Upper lobe of left lung (tissue), 6 donors: ENCODE measurements around the gene TP73. TPM values are rescaled to one million over a fixed set of nuclear protein-coding genes. Genes with fewer than 3 reads are reported as not detected.
A peak's percentile ranks its signal among the peaks of the same experiment; 100 is the strongest.

Source experiments
- ATAC-seq, 2 donors: fragments of 200-7000 bp; cut with Tn5 transposase; one replicate each; pipeline ENCODE4 v1.9.1; 2022; ENCODE audit warnings: mild to moderate bottlenecking in 2 of 2, moderate library complexity in 2 of 2; ENCODE audit not compliant: low FRiP score in 2 of 2
- DNase-seq, 2 donors: peaks; one replicate each; pipeline ENCODE4 v3.0.0-alpha.2; 2019 to 2020
- H3K27ac ChIP-seq, 4 donors: fragments of 200-600 bp; sonication (generic); one replicate each; pipeline ENCODE4 v1.5.1; 2016 to 2019
- H3K27me3 ChIP-seq, 4 donors: fragments of 200-600 bp; sonication (generic); one replicate each; pipeline ENCODE4 v1.5.1; 2017 to 2019
- H3K36me3 ChIP-seq, 4 donors: fragments of 200-600 bp; sonication (generic); one replicate each; pipeline ENCODE4 v1.5.1; 2016 to 2019
- H3K4me1 ChIP-seq, 4 donors: fragments of 200-600 bp; sonication (generic); one replicate each; pipeline ENCODE4 v1.5.1; 2018 to 2019
- H3K4me3 ChIP-seq, 4 donors: fragments of 200-600 bp; sonication (generic); one replicate each; pipeline ENCODE4 v1.5.1; 2017 to 2019; ENCODE audit warnings: mild to moderate bottlenecking in 2 of 4, moderate library complexity in 1 of 4
- H3K9me3 ChIP-seq, 4 donors: fragments of 200-600 bp; sonication (generic); one replicate each; pipeline ENCODE4 v1.5.1; 2018 to 2019
- EP300 ChIP-seq, 4 donors: sonication (generic); formaldehyde crosslinking; IDR thresholded peaks; one replicate each; pipeline ENCODE4 v1.5.1; 2017; ENCODE audit warnings: antibody characterized with exemption in 4 of 4, control low read depth in 2 of 4
- POLR2A ChIP-seq, 4 donors: fragments of 450-650 bp; IDR thresholded peaks; one replicate each; pipeline ENCODE4 v1.5.1; 2016 to 2017; ENCODE audit warnings: antibody characterized with exemption in 4 of 4, mild to moderate bottlenecking in 2 of 4
- POLR2AphosphoS5 ChIP-seq, 2 donors: sonication (generic); formaldehyde crosslinking; IDR thresholded peaks; one replicate each; pipeline ENCODE4 v1.5.1; 2017; ENCODE audit warnings: antibody characterized with exemption in 2 of 2
- WGBS, 2 donors: methylation state at CpG; one replicate each; pipeline ENCODE4 v1.1.5; 2017 to 2018; 5-methylcytosine and 5-hydroxymethylcytosine counted together
- total RNA-seq, 6 donors: library from RNA; depleted of rRNA in 4 of 6; stranded (reverse); fragments of >200 nt in 4 of 6; gene quantifications; one replicate each; pipeline versions ENCODE4 v1.1.0 to v1.2.1, GENCODE V29; 2016 to 2021
- TF ChIP-seq, protein P1 (sequence below), 6 experiments: fragments of 450-650 bp in 4 of 6; fragments of 200-600 bp in 2 of 6; sonication (generic) in 2 of 6; IDR thresholded peaks; one replicate each; pipeline ENCODE4 v1.5.1; 2016 to 2019; ENCODE audit warnings: antibody characterized with exemption in 6 of 6
- donor health status: DM: no; HTN: no; CAD: no; lungs with moderate emphysema.
- donor health status: DM: no; HTN: yes; CAD: no; lungs with severe emphysema.

Gene TP73
- total RNA-seq, 6 donors from 2014 or later, result 0.77 to 9.8 (median 4.1) TPM

DNA sequence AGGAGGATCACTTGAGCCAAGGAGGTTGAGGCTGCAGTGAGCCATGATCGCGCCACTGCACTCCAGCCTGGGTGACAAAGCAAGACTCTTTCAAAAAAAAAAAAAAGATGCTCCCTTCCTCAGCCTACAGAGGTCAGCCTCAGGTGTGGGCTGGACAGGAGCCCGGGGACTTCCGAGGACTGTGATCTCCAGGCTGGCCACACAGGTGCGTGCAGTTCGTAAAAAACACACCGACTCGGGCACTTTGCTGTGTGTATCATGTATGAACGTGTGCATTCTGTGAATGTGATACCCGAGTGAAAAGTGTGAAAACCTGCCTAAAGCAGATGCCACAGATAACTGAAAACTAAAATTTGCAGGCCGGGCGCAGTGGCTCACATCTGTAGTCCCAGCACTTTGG, 91.5 kb downstream of the TP73 start:
- H3K27ac ChIP-seq, result no peak overlapping the region
- no peak overlapping the region for H3K4me3 ChIP-seq
- peaks cover 11 to 34% (median 20%) of the 10 kb centered on the region in 4 donors for H3K4me1 ChIP-seq
- WGBS, 2 donors, result 95 to 97% methylated on average over 12 of the region's 12 CpGs
- H3K9me3 ChIP-seq, result no peaks in the 10 kb centered on the region
- no peaks in the 10 kb centered on the region for H3K27me3 ChIP-seq
- ATAC-seq, result no peak
- TF ChIP-seq POLR2AphosphoS5 (IDR thresholded peaks at IDR 0.05) (no peak), EP300 (IDR thresholded peaks at IDR 0.05) (no peak), POLR2A (IDR thresholded peaks at IDR 0.05) (no peak)
- TF ChIP-seq, protein P1, sequence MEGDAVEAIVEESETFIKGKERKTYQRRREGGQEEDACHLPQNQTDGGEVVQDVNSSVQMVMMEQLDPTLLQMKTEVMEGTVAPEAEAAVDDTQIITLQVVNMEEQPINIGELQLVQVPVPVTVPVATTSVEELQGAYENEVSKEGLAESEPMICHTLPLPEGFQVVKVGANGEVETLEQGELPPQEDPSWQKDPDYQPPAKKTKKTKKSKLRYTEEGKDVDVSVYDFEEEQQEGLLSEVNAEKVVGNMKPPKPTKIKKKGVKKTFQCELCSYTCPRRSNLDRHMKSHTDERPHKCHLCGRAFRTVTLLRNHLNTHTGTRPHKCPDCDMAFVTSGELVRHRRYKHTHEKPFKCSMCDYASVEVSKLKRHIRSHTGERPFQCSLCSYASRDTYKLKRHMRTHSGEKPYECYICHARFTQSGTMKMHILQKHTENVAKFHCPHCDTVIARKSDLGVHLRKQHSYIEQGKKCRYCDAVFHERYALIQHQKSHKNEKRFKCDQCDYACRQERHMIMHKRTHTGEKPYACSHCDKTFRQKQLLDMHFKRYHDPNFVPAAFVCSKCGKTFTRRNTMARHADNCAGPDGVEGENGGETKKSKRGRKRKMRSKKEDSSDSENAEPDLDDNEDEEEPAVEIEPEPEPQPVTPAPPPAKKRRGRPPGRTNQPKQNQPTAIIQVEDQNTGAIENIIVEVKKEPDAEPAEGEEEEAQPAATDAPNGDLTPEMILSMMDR (IDR thresholded peaks at IDR 0.05), result no peak
- DNase-seq, result no peak
- H3K36me3 ChIP-seq, result peaks cover 0 to 43% (median 19%) of the 10 kb centered on the region in 4 donors

DNA sequence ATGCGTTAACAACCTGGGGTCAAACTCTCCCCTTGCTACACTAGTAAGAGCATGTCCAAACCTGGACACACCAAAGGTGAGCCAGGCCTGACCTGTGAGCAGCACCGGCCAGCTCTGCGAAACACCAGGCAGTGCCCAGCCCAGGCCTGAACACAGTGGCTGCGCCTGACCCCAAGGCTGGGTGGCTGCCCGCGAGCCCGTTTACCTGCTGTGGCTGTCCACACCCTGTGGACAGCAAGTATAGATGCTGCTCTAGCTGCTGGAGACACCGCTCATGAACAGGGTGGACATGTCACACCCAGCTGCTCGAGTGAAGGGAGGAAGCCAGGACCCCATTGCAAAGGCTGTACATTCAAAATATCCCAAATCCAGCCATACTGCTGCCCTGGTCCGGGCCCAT, 92.3 kb downstream of the TP73 start:
- DNase-seq (no peak), ATAC-seq (no peak)
- Histone ChIP-seq H3K36me3 (peaks cover 0 to 34% (median 16%) of the 10 kb centered on the region in 4 donors), H3K9me3 (no peaks in the 10 kb centered on the region), H3K27me3 (no peaks in the 10 kb centered on the region), H3K27ac (no peak overlapping the region), H3K4me1 (peaks cover 11 to 34% (median 20%) of the 10 kb centered on the region in 4 donors), H3K4me3 (no peak overlapping the region)
- TF ChIP-seq POLR2A (IDR thresholded peaks at IDR 0.05), result no peak
- TF ChIP-seq POLR2AphosphoS5 (IDR thresholded peaks at IDR 0.05), result no peak
- TF ChIP-seq, protein P1 (IDR thresholded peaks at IDR 0.05), result no peak
- no peak for TF ChIP-seq EP300 (IDR thresholded peaks at IDR 0.05)
- WGBS, 2 donors, result 98 to 100% methylated on average over 1 to 10 of the region's 10 CpGs

DNA sequence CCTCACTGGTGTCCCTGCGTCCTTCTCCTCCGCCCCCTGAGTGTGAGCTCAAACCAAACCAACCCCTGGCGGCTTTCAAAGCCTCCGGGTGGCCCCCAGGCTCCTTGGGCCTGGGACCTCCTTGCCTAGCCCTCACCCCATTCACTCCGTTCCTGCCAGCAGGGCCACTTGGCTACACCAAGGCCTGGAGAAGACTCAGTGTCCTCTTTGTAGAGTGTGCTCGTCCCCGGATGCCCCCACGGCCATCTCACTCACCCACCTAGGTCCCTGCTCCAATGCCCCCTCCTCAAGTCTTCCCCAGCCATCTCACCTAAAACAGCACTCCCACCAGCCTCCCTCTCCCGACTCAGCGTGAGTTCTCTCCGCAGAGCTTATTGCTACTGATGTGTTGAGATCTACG, 92.8 kb downstream of the TP73 start:
- ATAC-seq, result no peak
- H3K36me3 ChIP-seq, result peaks cover 0 to 30% (median 16%) of the 10 kb centered on the region in 4 donors

DNA sequence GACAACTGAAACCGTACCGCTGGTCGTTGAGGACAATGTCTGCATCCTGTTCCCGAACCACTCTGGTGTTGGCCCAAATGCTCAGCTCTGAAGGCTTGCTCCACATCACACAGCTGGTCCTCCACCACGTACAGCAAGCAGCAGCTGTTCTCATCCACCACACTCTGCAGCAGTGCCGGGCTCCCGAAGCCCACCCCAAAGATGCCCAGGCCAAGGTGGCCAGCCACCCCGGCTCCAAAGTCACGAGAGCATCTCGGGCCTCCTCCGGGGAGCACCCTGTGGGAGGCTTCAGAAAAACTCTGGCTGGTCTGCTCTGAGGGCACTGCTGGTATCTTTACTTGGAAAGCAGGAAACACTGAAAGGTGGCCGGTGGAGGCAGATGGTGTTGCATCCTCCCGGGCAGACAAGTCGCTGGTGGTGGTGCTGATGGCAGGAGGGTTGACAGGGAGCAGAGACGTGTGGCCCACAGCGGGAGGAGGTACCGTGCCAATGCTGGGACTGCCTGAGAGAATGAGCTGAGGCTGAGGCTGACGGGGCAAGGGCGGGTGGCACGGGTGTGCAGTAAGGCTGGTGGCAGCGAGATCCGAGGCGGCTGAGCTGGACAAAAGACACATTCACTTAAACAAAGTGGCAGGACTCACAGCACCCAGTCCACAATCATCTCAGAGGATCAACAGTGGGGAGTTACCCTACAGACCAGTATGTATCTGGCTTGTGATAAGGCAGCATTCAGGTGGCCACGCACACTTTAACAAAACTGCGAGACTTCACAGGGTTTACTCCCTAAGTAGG, 93.5 kb downstream of the TP73 start:
- no peak overlapping the region for H3K27ac ChIP-seq
- 85 to 86% methylated on average over 19 to 25 of the region's 25 CpGs for WGBS, 2 donors
- TF ChIP-seq POLR2A (IDR thresholded peaks at IDR 0.05) (no peak), POLR2AphosphoS5 (IDR thresholded peaks at IDR 0.05) (no peak), EP300 (IDR thresholded peaks at IDR 0.05) (no peak)
- TF ChIP-seq, protein P1 (IDR thresholded peaks at IDR 0.05), result no peak

More for the DNA sequence above, 92.8 kb downstream of the TP73 start:
- WGBS, 2 donors, result 96% methylated on average over 12 of the region's 12 CpGs
- Histone ChIP-seq H3K4me3 (no peak overlapping the region), H3K9me3 (no peaks in the 10 kb centered on the region), H3K4me1 (peaks cover 11 to 34% (median 20%) of the 10 kb centered on the region in 4 donors), H3K27me3 (no peaks in the 10 kb centered on the region), H3K27ac (no peak overlapping the region)
- no peak for DNase-seq
- TF ChIP-seq POLR2AphosphoS5 (IDR thresholded peaks at IDR 0.05) (no peak), POLR2A (IDR thresholded peaks at IDR 0.05) (no peak)
- TF ChIP-seq, protein P1 (IDR thresholded peaks at IDR 0.05), result no peak

More for the DNA sequence above, 93.5 kb downstream of the TP73 start:
- peaks cover 0 to 24% (median 16%) of the 10 kb centered on the region in 4 donors for H3K36me3 ChIP-seq
- peak overlapping the region in 1 of 4 donors; percentile 90 for H3K4me3 ChIP-seq
- ATAC-seq (no peak), DNase-seq (no peak)
- H3K27me3 ChIP-seq, result no peaks in the 10 kb centered on the region
- no peaks in the 10 kb centered on the region for H3K9me3 ChIP-seq
- peaks cover 11 to 34% (median 20%) of the 10 kb centered on the region in 4 donors for H3K4me1 ChIP-seq
